Breast epithelium (tissue), 3 donors: ENCODE results near the gene COX10.

Source experiments
- CTCF ChIP-seq, 3 donors: fragments of 450-650 bp; IDR thresholded peaks; one replicate each; pipeline ENCODE4 v1.5.1; 2016 to 2017; ENCODE audit warnings: antibody characterized with exemption in 3 of 3, mild to moderate bottlenecking in 3 of 3, moderate library complexity in 3 of 3
- POLR2A ChIP-seq: fragments of 450-650 bp; IDR thresholded peaks from one replicate; pipeline ENCODE4 v1.6.1; 2016; ENCODE audit warnings: antibody characterized with exemption, mild to moderate bottlenecking, moderate library complexity

GRCh38 chr17:14070344-14070984 is 1.2 kb downstream of the COX10 start:
- TF ChIP-seq CTCF (IDR thresholded peaks at IDR 0.05) (no peak), POLR2A (no peak)
